GM19452 (cell line): Measurements from ENCODE around the gene MAP4K3.
A peak's percentile ranks its signal among the peaks of the same experiment; 100 is the strongest.

Experiments used
- ATAC-seq: cut with Tn5 transposase; IDR thresholded peaks from one replicate; pipeline ENCODE4 v1.9.1; 2021; ENCODE audit not compliant: unreplicated experiment

MAP4K3 gene

DNA sequence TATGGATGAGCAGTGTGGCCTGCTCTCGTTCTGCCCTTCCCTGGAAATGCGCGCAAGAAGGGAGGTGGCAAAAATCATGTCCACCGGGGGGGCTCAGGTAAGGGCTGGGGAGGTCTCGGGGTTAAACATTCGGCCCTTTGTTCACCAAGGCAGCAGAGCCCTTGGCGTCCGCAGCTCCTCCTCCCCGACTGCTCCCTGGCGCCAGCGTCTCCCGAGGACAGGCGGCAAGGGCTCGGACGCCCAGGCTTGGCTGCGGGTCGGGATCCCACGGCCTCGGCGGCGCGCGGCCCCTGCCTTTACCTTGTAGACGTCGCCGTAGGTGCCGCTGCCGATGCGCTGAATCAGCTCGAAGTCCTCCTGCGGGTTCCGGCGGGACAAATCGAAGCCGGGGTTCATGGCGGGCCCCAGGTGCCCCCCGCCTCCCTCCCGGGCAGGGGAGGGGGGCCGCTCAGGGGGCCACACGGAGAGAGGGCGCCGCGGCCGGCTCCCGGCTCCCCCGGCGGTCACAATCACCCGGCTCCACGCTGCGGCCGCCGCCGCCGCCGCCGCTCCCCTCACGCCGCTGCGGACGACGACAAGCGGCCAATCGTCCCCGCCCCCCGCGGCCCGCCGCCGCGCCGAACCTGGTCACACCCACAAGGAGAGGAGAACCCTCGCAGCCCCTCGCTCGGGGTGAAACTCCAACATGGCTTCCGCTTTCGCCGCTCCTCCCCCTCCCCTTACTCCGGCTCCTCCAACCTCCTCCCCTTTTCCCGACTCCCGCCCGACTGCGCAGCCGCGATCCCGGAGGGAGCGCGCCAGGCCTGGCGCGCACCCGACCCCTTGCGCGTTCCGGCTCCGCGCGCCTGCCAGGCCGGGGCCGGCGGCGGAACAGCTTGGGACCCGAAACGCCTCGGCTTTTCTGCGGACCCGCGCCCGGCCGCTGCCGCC lies at the start of gene MAP4K3:
Gene MAP4K3, minus strand, starts transcription at position 694 of the 930 bp plus-strand sequence. Its CDS starts 298 bp downstream, at position 396.
- peak; percentile 82 for ATAC-seq

DNA sequence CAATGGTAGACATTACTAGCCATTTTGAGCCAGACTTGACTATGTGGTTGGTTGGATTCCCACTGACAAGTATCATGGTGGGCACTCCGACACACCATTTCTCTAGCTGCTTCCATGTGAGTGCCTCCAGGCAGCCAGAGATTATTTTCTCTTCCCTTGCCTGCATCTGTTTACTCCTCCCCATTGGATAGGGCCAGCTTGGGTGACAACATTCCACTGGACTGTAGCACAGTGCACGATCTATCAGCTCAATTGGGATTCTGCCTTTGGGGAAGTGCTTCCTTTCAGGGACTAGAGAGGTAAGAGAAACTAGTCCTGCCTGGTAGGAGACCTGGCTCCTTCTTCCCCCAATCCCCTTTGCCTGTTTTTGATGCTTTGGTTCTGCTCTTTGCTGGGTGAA lies 49.0 kb upstream of the MAP4K3 start:
- no peak for ATAC-seq

DNA sequence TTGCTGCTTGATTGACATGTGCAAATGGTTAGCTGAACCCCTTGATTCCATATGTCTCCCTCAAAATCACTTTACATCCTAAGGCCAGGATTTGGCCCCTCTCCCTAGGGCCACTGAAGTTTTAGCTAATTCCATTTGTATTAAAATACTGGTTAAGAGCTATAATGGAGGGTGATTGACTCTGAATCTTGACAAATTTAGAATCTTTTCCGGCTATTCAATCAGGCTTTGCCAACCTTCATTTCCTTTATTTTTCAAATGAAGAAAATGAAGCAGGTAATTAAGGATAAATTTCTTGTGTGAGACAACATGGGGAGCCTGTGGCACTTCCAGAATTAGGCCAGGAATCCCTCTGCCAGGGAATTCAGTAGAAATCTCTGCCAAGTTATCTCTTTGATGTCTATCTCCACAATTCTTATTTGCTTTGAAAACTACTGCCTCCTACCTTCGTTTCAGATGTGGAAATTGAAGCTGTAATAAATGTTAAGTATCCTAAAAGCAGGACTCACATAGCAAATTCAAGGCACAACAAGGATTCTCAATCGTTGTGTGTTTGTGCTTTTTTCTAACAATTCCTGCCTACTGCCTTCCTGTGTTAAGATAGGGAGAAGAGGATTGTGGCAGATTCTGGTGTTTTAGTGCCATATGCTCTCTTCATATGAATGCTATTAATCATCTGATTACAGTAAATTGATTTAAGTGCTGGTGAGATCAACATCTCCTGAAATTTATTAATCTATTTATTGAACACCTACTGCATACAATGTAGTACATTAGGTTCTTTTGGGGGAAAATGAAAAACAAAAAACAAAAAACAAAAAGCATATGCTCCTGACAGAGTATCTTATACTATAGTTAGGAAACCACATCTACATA lies 47.8 kb upstream of the MAP4K3 start:
- ATAC-seq = no peak

DNA sequence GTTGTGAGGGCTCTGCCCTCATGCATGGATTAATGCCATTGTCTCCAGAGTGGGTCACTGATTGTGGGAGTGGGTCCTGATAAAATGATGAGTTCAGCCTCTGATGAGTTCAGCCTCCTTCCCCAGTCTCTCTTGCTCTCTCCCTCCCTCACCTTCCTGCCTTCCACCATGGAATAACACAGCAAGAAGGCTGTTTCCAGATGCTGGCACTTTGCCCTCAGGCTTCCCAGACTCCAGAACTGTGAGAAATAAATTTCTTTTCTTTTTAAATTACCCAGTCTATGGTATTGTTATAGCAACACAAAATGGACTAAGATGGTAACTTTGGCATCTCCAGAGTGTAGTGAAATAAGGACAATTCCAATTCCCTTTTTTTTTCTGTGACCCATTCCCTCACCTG lies 47.1 kb upstream of the MAP4K3 start:
- ATAC-seq = no peak

DNA sequence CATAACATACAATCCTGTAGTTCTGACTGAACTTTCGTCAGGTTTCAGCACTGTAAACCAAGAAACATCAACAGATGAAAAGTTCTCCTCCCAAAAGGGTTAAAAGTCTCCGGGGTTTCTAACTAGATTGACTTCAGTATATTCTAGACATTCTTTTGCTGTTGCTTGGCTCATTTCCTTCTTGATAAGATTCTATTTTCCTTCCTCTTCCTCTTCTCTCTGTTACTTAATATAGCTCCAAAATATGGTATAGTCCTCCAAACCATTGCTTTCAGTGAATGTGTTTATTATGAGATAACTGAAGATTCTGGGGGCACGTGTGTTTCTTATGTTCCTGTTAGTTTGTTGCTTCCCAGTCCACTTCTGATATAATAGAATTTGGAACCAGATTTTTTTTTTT lies 46.4 kb upstream of the MAP4K3 start:
- ATAC-seq = no peak

DNA sequence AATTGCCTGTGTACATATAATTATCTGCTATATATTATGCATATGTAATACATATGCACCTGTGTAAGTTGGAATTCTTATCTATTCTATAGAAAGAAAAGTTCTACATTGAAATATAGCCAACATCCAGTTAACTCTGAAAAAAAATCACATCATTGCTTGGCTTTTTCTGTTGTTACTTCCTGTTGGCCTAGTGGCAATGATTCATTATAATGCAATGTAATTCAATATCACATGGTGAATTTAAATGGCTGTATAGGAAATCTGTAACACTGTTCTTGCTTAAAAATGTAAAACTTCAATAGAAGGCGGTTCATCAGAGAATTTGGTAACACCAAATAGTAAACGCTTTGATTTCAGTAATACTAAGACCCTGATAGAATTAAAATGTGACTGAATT lies 44.5 kb upstream of the MAP4K3 start:
- no peak for ATAC-seq

DNA sequence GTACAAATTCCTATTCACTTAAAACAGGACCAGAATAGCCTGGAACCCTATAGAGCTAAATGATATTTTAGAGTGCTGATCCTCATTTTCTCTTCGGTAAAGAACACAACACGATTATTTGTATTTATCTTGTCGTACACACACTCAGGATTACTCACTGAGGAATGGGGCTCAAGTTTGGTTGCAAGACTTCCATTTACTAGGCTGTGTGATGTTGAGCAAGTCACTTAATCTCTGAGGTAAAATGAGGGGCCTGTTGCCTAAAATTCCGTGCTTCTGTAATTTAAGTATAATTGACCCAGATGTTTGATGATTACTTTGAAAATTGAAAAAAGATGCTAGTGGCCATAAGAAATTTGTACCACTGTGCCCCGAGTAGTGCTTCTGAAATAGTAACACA lies 42.6 kb upstream of the MAP4K3 start:
- no peak for ATAC-seq

DNA sequence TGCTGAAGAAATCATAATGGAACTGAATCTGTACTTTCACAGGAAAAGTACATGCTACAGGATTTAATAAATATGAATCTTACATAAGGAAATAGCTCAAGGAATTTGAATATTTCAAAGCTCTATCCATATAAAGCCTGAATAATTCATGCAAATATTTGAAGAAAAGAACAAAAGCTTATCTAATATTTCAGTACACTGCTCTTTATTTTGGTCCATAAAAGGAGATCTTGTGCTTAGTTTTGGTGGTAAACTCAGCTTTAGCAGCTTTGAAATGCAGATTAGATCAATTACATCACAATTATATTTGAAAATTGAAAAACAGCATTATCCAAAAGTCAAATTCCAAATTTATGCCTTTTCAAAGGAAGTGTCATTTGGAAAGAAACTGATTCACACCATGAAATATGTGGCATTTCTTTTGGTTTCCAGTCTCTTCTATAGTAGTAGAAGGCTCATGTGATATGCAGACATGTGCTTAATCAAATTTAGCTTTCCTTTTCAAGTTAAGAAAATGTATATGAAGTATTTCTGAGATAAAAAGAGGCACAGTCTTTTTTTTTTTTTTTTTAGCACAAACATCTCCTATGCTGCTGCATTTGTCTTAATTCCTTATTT lies 42.1 kb upstream of the MAP4K3 start:
- no peak for ATAC-seq

DNA sequence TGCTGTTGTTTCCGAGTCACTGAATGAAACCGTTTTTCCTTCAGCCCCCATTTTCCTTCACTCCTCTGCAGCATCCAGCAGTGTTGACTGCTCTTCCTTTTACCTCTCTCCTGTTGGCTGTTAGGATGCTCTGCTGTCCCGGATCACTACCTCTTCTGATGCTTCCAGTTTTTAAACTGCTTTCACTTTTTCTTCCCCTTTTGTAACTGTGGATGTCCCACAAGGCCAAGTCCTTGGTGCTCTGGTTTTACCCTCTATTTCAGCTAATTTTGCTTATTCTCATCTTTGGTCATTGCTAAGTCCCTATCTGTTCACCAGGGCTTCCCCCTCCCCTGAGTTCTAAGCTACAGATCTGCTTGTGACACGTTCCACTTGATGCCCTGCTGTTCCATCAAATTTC lies 39.4 kb upstream of the MAP4K3 start:
- peak; percentile 92 for ATAC-seq

DNA sequence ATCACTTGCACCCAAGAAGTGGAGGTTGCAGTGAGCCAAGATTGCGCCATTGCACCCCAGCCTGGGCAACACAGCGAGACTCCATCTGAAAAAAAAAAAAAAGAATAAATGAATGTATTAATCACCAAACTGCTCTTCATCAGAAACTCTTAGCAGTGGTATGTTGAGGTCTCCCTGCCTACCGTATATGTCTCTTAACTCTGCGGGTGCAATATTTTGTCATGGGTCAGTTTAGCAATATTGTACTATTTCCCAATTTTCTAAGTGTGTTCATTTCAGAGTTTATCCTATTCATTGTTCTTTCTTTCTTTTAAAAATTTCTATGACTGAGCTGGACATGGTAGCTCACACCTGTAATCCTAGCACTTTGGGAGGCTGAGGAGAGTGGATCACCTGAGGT lies 37.9 kb upstream of the MAP4K3 start:
- no peak for ATAC-seq

DNA sequence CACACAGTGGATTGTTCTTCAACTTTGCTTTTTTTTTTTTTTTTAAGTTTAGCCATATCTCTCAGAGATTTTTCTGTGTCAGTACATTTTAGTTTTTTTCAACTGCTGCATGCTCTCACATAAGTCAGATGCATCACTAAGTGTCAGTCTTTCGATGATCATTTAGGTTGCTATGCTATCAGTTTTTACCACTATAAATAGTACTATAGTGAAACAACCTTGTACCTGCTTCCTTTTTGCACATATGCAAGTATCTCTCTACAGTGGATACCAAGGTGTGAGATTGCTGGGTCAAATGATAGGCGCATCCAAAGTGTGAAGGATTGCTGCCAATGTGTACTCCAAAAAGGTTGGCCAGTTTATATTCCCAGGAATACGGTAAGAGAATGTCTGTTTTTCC lies 33.5 kb upstream of the MAP4K3 start:
- peak; percentile 45 for ATAC-seq

DNA sequence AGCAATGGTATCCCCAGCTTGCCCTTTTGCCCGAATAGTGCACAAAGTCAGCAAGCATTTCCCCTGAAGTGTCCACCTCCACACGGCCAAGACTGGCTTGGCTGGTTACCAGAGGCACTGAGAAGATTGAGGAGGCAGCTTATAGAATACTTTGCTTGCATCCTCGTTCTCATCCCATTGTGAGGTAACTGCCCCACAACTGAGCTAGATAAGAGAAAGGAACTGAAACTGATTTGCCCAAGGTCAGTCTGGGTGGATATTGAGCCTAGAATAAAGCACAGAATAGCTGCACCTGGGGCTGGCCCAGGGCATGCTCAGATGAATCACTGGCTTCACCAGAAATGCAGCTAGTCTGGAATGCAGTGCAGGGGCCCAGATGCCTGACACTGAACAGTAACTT lies 32.7 kb upstream of the MAP4K3 start:
- peak; percentile 79 for ATAC-seq

DNA sequence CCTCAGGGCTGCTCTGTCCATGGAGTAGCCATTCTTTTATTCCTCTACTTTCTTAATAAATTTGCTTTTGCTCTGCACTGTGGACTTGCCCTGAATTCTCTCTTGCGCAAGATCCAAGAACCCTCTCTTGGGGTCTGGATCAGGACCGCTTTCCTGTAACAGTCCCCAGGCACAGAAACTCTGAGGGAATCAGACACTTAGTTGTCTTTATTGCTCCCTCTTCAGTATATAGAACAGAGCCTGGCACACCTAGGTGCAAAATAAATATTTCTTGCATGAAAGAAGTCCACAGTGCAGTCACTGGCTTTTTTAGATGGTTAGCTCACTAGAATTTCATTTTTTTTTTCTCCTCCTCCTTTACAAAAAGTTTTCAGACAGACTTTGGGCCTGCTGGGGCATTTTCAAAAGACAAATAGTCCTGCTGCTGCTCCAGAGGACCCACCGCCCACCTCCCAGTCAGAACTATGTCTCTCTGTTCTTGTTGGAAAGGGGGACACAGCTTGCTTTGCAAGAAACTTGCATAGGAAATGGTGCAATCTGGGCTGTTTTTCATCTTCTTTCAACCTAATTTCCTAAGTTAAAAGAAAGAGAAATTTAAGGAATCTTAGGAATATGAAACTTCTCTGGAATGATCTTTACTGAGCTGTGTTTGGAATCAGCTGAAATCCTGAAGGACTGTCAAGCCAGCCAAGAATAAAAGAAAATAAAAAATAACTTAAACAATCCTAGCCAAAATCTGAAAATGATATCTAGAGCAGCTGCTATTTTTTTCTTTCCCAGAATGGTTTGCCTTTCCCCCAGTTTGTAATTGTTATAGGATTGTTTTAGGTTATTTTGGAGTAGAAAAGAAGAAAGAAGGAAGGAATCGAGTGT lies 31.7 kb upstream of the MAP4K3 start:
- ATAC-seq = no peak

DNA sequence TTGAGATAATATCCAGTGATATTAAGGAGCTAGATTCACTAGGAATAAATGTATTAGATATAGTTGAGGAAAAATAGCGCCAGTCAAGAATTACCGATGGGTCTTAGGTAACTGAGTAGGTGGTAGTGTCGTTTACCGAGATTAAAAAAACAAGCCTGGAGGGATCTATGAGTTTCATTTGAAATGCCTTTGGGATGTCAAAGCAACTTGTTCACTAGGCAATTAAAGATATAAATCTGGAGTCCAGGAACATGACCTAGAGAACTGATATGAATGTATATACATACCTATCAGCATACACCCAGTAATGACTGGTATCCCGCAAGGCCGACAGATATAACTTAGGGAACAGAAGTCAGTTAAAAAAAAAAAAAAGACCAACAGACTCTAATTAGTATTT lies 29.2 kb upstream of the MAP4K3 start:
- ATAC-seq = no peak

DNA sequence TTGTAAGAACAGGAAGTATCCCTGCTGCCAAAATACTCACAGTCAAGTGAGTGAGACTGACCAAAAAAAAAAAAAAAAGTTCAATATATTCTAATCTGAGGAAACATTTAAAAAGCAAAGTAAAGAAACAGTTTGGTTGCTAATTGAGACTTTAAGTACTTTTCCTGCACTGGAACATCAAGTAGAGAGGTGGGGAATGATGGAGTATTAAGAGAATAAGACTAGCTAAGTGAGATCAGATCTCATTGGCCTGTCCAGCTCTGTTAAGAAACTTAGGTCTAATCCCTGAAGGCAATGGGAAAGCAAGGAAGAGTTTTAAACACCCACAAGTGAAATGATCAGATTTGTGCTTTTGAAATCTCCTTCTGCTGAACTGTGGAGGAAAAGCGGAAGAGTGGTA lies 27.8 kb upstream of the MAP4K3 start:
- no peak for ATAC-seq

DNA sequence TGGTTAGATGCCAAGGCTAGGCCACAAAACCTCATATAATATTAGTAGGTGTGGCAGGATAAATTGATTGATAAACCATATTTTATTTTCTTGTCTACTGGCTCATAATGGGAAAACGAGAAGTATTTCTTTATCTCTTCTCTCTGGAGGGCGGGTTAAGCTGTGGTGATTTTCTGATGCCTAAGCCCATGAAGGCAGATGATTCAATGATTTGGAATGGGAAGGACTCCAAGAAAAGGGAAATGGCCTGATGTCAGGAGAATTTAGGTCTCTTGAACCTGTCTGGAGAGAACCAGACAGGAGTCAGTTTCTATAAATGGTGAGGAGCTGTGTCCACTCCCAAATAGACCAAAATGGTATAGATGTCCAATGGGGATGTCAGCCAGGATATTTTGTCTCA lies 18.7 kb upstream of the MAP4K3 start:
- ATAC-seq = no peak

DNA sequence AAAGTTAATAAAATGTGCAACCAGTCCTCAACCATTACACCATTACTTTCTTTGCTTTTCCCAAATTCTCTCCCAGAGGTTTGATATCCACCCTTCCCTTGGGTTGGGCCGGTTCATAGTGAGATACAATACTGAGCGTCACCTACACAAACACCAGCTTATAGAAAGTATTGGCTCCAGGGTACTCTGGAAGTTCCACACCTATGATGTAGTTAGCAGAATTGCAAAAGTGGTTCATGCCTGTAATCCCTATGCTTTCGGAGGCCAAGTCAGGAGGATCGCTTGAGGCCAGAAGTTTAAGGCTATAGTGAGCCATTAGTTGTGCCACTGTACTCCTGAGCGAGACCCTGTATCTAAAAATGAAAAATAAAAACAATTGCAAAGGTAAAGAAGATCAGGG lies 15.3 kb upstream of the MAP4K3 start:
- ATAC-seq = no peak

DNA sequence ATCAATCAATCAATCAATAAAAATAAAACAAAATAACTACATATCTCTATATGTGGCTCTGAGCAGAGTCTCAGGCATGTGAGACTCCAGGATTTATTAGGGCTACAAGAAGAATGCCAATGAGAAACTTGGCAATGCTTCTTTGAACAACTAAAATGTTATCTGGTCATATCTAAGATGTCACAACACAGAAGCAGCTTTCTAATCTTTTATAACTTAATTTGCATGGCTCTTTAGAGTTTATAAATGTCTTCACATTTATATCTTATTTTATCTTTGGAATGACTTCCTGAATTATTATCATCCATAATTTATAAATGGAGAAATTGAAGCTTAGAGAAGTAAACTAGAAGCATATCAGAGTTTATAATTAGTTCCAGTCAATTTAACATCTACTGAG lies 14.9 kb upstream of the MAP4K3 start:
- no peak for ATAC-seq

DNA sequence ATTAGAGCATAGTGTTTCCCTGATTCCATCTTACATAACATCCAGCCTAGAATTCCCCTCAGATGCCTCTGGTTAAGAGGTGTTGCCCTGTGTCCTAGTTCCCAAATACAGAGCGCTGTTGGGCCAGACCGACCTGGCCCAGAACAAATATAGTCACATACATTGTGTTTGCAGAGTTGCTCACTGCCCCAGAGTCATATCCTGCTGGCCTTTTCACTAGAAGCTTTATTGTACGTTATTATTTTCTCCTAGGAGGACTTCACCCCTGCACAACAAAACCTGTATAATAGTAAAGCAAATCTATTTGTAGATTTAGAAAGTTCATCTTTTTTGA lies 11.1 kb upstream of the MAP4K3 start:
- ATAC-seq = no peak

DNA sequence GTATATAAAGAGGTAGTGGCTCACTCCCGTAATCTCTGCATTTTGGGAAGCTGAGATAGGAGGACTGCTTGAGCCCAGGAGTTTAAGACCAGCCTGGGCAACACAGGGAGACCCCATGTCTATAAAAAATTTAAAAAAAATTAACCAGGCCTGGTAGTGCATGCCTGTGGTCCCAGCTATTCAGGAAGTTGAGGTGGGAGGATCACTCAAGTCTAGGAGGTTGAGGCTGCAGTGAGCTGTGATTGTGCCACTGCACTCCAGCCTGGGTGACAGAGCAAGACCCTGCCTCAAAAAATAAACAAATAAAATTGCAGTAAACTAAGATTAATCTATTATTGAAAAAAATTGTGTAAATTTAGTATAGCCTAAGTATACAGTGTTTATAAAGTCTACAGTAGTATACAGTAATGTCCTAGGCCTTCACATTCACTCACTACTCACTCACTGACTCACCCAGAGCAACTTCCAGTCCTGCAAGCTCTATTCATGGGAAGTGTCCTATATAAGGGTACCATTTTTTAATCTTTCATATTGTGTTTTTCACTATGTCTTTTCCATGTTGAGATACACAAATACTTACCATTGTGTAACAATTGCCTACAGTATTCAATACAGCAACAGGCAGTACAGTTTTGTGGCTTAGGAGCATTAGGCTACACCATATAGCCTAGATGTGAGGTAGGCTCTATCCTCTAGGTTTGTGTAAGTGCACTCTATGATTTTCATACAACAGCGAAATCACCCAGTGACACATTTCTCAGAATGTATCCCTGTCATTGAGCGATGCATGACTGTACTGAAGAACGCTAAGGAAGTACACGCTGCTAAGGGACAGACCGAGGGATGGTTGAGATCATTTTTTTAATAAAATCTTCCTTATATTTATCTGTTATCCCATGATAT lies 10.4 kb upstream of the MAP4K3 start:
- no peak for ATAC-seq
